PC-3 (cell line): ENCODE measurements around the gene GLG1.

Experiments
- CTCF ChIP-seq: fragments of 300-600 bp; sonication (generic); conservative IDR thresholded peaks from 2 replicates; pipeline ENCODE4 v1.5.1; 2017; ENCODE audit warnings: antibody characterized with exemption, low read depth, mild to moderate bottlenecking, low read length
- EZH2phosphoT487 ChIP-seq: fragments of 300-600 bp; sonication (generic); IDR thresholded peaks from 2 replicates; pipeline ENCODE4 v1.6.1; 2018; ENCODE audit warnings: mild to moderate bottlenecking, antibody characterized with exemption, low read length, borderline replicate concordance

- no peak for TF ChIP-seq CTCF
- no peak for TF ChIP-seq EZH2phosphoT487
Measured at GRCh38 chr16:74557275-74557674, 49.6 kb downstream of the GLG1 start.
